ENCODE results near the gene MNAT1.

MNAT1 gene

GRCh38 chr14:60922050-60922449 is 187.5 kb downstream of the MNAT1 start:
- no peak overlapping the region for H3K27ac ChIP-seq
- CTCF ChIA-PET, result no interaction called here
- POLR2A ChIA-PET (ENCODE audit: low non-redundant PET), result no interaction called here
- peak; percentile 70 for DNase-seq (ENCODE audit: low spot score)
- no peak for TF ChIP-seq CTCF (conservative IDR thresholded peaks at IDR 0.05; ENCODE audit: low read depth)

- H3K27ac ChIP-seq, result no peak overlapping the region
- POLR2A ChIA-PET (ENCODE audit: low non-redundant PET), result no interaction called here
- no peak for DNase-seq (ENCODE audit: low spot score)
- CTCF ChIA-PET, result interaction anchor here (0.7 kb wide), 1 partner anchor 9 kb away, joined by 3 read pairs; no protein-coding TSS in a partner anchor
- TF ChIP-seq CTCF (conservative IDR thresholded peaks at IDR 0.05; ENCODE audit: low read depth), result no peak
Measured at GRCh38 chr14:60925286-60925685, 190.7 kb downstream of the MNAT1 start.

GRCh38 chr14:60926002-60926401 is 191.4 kb downstream of the MNAT1 start:
- POLR2A ChIA-PET (ENCODE audit: low non-redundant PET), result no interaction called here
- no peak for TF ChIP-seq CTCF (conservative IDR thresholded peaks at IDR 0.05; ENCODE audit: low read depth)
- CTCF ChIA-PET, result interaction anchor here (0.7 kb wide), 1 partner anchor 10 kb away, joined by 3 read pairs; no protein-coding TSS in a partner anchor
- H3K27ac ChIP-seq, result no peak overlapping the region
- DNase-seq (ENCODE audit: low spot score), result no peak

GRCh38 chr14:60931218-60931617 is 196.7 kb downstream of the MNAT1 start:
- CTCF ChIA-PET, result no interaction called here
- POLR2A ChIA-PET (ENCODE audit: low non-redundant PET), result no interaction called here
- DNase-seq (ENCODE audit: low spot score), result no peak
- TF ChIP-seq CTCF (conservative IDR thresholded peaks at IDR 0.05; ENCODE audit: low read depth), result no peak
- no peak overlapping the region for H3K27ac ChIP-seq

- DNase-seq (ENCODE audit: low spot score), result no peak
- CTCF ChIA-PET, result no interaction called here
- POLR2A ChIA-PET (ENCODE audit: low non-redundant PET), result no interaction called here
- no peak for TF ChIP-seq CTCF (conservative IDR thresholded peaks at IDR 0.05; ENCODE audit: low read depth)
- no peak overlapping the region for H3K27ac ChIP-seq
Measured at GRCh38 chr14:60933920-60934655, 199.5 kb downstream of the MNAT1 start.

GRCh38 chr14:60935319-60935718 is 200.8 kb downstream of the MNAT1 start:
- TF ChIP-seq CTCF (conservative IDR thresholded peaks at IDR 0.05; ENCODE audit: low read depth), result no peak
- no peak for DNase-seq (ENCODE audit: low spot score)
- no peak overlapping the region for H3K27ac ChIP-seq
- CTCF ChIA-PET, result no interaction called here
- POLR2A ChIA-PET (ENCODE audit: low non-redundant PET), result no interaction called here

Data from RWPE1 (cell line).